Subcutaneous adipose tissue (tissue), 4 donors: ENCODE results near the gene MAPK9. TPM values are rescaled to one million over a fixed set of nuclear protein-coding genes. Genes with fewer than 3 reads are reported as not detected.

ENCODE experiments used
- CTCF ChIP-seq: fragments of 450-650 bp; IDR thresholded peaks from one replicate; pipeline ENCODE4 v1.5.1; 2016; ENCODE audit warnings: low read depth, mild to moderate bottlenecking, control low read depth, antibody characterized with exemption, moderate library complexity
- total RNA-seq, 4 donors: library from RNA; depleted of rRNA; stranded (reverse); fragments of >200 nt; gene quantifications; one replicate each; pipeline ENCODE4 v1.1.0, GENCODE V29; 2016

MAPK9 gene
- total RNA-seq, 4 donors from 2014 or later, result 23.7 to 34.7 (median 25.7) TPM

DNA sequence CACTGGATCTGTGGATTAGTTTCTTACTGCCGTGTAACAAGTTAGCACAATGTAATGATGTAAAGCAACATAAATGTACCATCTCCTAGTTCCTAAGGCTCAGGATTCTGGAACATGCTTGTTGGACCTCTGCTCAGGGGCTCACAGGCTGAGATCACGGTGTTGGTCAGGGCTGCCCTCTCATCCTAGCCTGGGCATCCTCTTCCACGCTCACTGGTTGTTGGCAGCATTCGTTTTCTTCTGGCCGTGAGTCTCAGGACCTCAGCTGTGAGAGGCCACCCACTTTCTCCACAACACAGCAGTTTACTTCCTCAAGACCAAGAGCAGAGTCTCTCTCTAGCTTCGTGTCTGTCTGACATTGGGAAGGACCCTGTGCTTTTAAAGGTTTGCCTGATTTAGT is 100.2 kb downstream of the MAPK9 start:
- no peak for TF ChIP-seq CTCF

DNA sequence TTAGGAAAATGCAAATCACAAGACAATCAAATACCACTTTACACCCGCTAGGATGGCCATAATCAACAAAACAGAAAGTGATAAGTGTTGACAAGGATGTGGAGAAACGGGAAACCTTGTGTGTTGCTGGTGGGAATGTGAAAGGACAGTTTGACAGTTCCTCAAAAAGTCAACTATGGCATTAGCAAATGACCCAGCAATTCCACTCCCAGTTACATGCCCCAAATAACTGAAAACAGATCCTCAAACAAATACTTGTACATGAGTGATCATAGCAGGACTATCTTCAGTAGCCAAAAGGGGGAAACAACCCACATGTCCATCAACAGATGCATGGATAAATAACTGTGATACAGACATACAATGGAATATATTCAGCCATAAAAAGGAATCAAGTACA is 104.1 kb downstream of the MAPK9 start:
- no peak for TF ChIP-seq CTCF

Other genes with a start within 250 kb of the MAPK9 start
- gene RNF130, start 220.3 kb downstream of the MAPK9 start, total RNA-seq, result 100 to 1,000 TPM; 161 to 309 (median 212) TPM
- under 1 TPM in 2 of 4 donors, not detected in 2; 0.38 to 0.51 TPM for gene RASGEF1C, start 82.9 kb downstream of the MAPK9 start, total RNA-seq
- 10 to 100 TPM; 27.3 to 46.0 (median 42.1) TPM for gene GFPT2, start 61.3 kb upstream of the MAPK9 start, total RNA-seq
- 10 to 100 TPM in 3 of 4 donors, 1 to 10 TPM in 1; 9.7 to 19.9 (median 11.0) TPM for gene CNOT6, start 202.3 kb upstream of the MAPK9 start, total RNA-seq